ENCODE data around the gene PEA15. TPM values are rescaled to one million over a fixed set of nuclear protein-coding genes. Genes with fewer than 3 reads are reported as not detected.

PEA15 gene
- total and polyA plus RNA-seq, 2 donors (not counting 3 experiments of a cell fraction or from before 2014, with no cell fraction given) = 250 to 304 TPM

- Histone ChIP-seq H3K4me3 (replicated peaks in 1 of 3; ENCODE audit: insufficient read depth in 1 of 3, low read depth in 1 of 3, low read length in 3 of 3) (no peak overlapping the region), H3K27me3 (ENCODE audit: control insufficient read depth in 2 of 2, insufficient read depth in 2 of 2, low read length in 2 of 2) (peaks cover 4 to 7% of the 10 kb centered on the region in 2 experiments), H3K9me1 (replicated peaks; ENCODE audit: control insufficient read depth, extremely low read depth, insufficient read depth, low read length) (no peaks in the 10 kb centered on the region), H3K27ac (ENCODE audit: insufficient read depth, low read depth, low read length) (no peak overlapping the region), H3K9me3 (replicated peaks; ENCODE audit: control insufficient read depth, insufficient read depth, low read length) (no peaks in the 10 kb centered on the region), H3K4me2 (ENCODE audit: insufficient read depth, low read length) (no peak overlapping the region), H3K36me3 (ENCODE audit: control insufficient read depth in 2 of 2, extremely low read depth in 1 of 2, insufficient read depth in 2 of 2, low read length in 2 of 2) (no peaks in the 10 kb centered on the region), H3K79me2 (ENCODE audit: control insufficient read depth, insufficient read depth, low read length) (no peaks in the 10 kb centered on the region), H3K4me1 (ENCODE audit: control insufficient read depth, extremely low read depth, insufficient read depth, low read length) (no peaks in the 10 kb centered on the region), H4K20me1 (replicated peaks; ENCODE audit: control insufficient read depth, extremely low read depth, insufficient read depth, low read length) (no peaks in the 10 kb centered on the region), H3K9ac (replicated peaks; ENCODE audit: extremely low read depth, insufficient read depth, low read length) (no peak overlapping the region), H2AFZ (ENCODE audit: low read depth, low read length) (no peak overlapping the region)
- intact Hi-C loops (cut with micrococcal nuclease) = no loop called here
- no peak for DNase-seq (ENCODE audit: low read depth, low spot score)
- no peak for TF ChIP-seq POLR2A (IDR thresholded peaks at IDR 0.05; ENCODE audit: low read depth, low read length)
- TF ChIP-seq MYC (IDR thresholded peaks at IDR 0.05; ENCODE audit: low read depth, low read length) = no peak
- TF ChIP-seq POLR2AphosphoS5 (IDR thresholded peaks at IDR 0.05; ENCODE audit: insufficient read depth, low read depth, low read length) = no peak
- TF ChIP-seq EZH2 (IDR thresholded peaks at IDR 0.05; ENCODE audit: borderline replicate concordance, low read depth, low read length, severe bottlenecking) = no peak
- no peak for TF ChIP-seq MAX (IDR thresholded peaks at IDR 0.05; ENCODE audit: insufficient read depth, insufficient read length)
- no peak for TF ChIP-seq CTCF (IDR thresholded peaks at IDR 0.05; ENCODE audit: extremely low read depth in 1 of 2, insufficient read depth in 1 of 2, low read depth in 1 of 2, low read length in 2 of 2)
- TF ChIP-seq JUN (IDR thresholded peaks at IDR 0.05; ENCODE audit: borderline replicate concordance, insufficient read depth, insufficient read length, low read depth) = no peak
- TF ChIP-seq GATA2 (IDR thresholded peaks at IDR 0.05; ENCODE audit: insufficient read depth, insufficient read length, low read depth, low read length) = no peak
- TF ChIP-seq FOS (IDR thresholded peaks at IDR 0.05; ENCODE audit: borderline replicate concordance, insufficient read depth, low read length) = no peak
- CTCF ChIA-PET = interaction anchor here (0.9 to 1.7 kb wide), 4 partner anchors 27 to 88 kb away, joined by 3 to 7 read pairs (median 4); no protein-coding TSS in a partner anchor
- POLR2A ChIA-PET = no interaction called here
- BruUV-seq (replicated peaks) = no TSS peak
- dilution Hi-C loops (cut with MboI; ENCODE audit: extremely low pct_ligation_motif_present, low sequenced_read_pairs) = no loop called here
- no peak for FAIRE-seq
Measured at GRCh38 chr1:160166166-160166868, 38.9 kb upstream of the PEA15 start.

Measured in endothelial cell of umbilical vein (primary cell).